A673 (cell line): Measurements from ENCODE around the gene STX3.

Experiments used
- CTCF ChIP-seq: fragments of 300-800, 200-600 bp; sonication (generic); conservative IDR thresholded peaks from 2 replicates; pipeline ENCODE4 v1.5.1; 2017; ENCODE audit warnings: low read depth, mild to moderate bottlenecking, antibody characterized with exemption, low read length, moderate library complexity, mixed read lengths
- EZH2 ChIP-seq: fragments of 200-600 bp; sonication (generic); IDR thresholded peaks from 2 replicates; pipeline ENCODE4 v1.6.1; 2017; ENCODE audit warnings: borderline replicate concordance, low read depth, mild to moderate bottlenecking, mixed read lengths, antibody characterized with exemption, low read length; ENCODE audit not compliant: poor library complexity, severe bottlenecking

DNA sequence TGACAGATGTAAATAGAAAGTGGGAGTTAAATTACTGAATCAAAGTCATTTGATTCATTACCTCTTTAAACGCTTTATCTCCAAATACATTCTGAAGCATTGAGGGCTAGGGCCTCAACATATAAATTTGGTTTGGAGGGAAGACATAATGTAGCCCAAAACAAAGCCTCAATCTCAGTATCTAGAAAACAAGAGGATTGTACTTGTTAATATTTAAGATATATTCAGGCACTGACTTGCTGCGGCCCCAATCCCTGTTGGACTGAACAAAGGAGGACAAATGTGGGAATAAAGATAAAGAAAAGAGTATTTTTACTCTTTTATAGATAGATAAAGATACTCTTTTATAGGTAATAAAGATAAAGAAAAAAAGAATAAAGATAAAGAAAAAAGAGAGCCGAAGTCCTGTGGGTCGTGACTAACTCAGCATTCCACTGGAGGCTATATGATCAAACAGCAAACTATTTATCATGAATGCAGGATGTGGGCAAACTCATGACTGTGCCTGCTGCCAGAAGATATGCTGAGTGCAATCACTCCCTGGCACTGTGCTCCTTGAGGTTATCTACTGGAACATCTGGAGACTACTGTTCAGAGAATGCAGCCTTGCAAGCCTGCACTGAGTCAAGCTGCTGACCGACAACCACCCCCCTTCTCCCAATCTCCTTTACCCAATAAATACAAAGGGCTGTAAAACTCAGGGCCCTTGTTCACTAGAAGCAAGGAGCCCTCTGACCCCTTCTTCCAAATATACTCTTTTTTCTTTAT is 48.5 kb upstream of the STX3 start:
- no peak for TF ChIP-seq CTCF
- TF ChIP-seq EZH2: no peak
